IMR-90 (cell line): ENCODE results near the gene CINP. TPM values are rescaled to one million over a fixed set of nuclear protein-coding genes. Genes with fewer than 3 reads are reported as not detected.

Source experiments
- ATAC-seq: fragments of 200-7000 bp; cut with Tn5 transposase; 2 replicates; pipeline ENCODE4 v1.9.1; 2020; ENCODE audit warnings: low read depth, mild to moderate bottlenecking, moderate library complexity
- BruUV-seq: library from RNA; stranded (reverse); fragments of 400-500 nt; replicated peaks from 2 replicates; lab custom pipeline; 2021; lab: Mats Ljungman, UMichigan
- CTCF ChIA-PET: fragments of 300-600 bp; formaldehyde crosslinking; extraction: SDS; loops from one replicate; lab custom pipeline; 2021; ENCODE audit warnings: antibody characterized with exemption; lab: Yijun Ruan, JAX
- POLR2A ChIA-PET: fragments of 300-600 bp; sonication (Branson Sonifier 250); formaldehyde crosslinking; loops from one replicate; lab custom pipeline; 2022; ENCODE audit warnings: antibody characterized with exemption; ENCODE audit not compliant: unreplicated experiment; lab: Charles Lee
- DNase-seq: peaks from one replicate; pipeline ENCODE4 v3.0.0; 2013
- H2AFZ ChIP-seq: replicated peaks from 2 replicates; pipeline ENCODE3; 2013; ENCODE audit warnings: low read length, mild to moderate bottlenecking; ENCODE audit not compliant: poor library complexity
- H2AK5ac ChIP-seq: 2 replicates; pipeline ENCODE4 v1.6.1; 2013; ENCODE audit warnings: low read depth, low read length, inconsistent platforms
- H2AK9ac ChIP-seq: replicated peaks from 2 replicates; pipeline ENCODE3; 2013; ENCODE audit warnings: mild to moderate bottlenecking, low read depth, low read length, moderate library complexity; ENCODE audit not compliant: poor library complexity
- H2BK120ac ChIP-seq: 2 replicates; pipeline ENCODE4 v1.6.1; 2013; ENCODE audit warnings: low read depth, low read length, inconsistent platforms
- H2BK15ac ChIP-seq: 3 replicates; pipeline ENCODE4 v1.6.1; 2013; ENCODE audit warnings: low read depth, low read length, inconsistent platforms
- H2BK20ac ChIP-seq: 2 replicates; pipeline ENCODE4 v1.6.1; 2013; ENCODE audit warnings: low read depth, mild to moderate bottlenecking, inconsistent platforms, low read length, moderate library complexity
- H2BK5ac ChIP-seq: 2 replicates; pipeline ENCODE4 v1.6.1; 2013; ENCODE audit warnings: mild to moderate bottlenecking, low read depth, low read length, inconsistent platforms; ENCODE audit not compliant: poor library complexity, severe bottlenecking
- H3K14ac ChIP-seq: replicated peaks from 2 replicates; pipeline ENCODE4 v1.6.1; 2013; ENCODE audit warnings: low read depth, low read length, inconsistent platforms
- H3K18ac ChIP-seq: 2 replicates; pipeline ENCODE4 v1.6.1; 2013; ENCODE audit warnings: low read depth, low read length, control low read depth
- H3K23ac ChIP-seq: 2 replicates; pipeline ENCODE4 v1.6.1; 2013; ENCODE audit warnings: low read depth, low read length, inconsistent platforms
- H3K27ac ChIP-seq: 2 replicates; pipeline ENCODE4 v1.5.1; 2013; ENCODE audit warnings: mild to moderate bottlenecking, control low read depth, low read length; ENCODE audit not compliant: insufficient read depth
- H3K27me3 ChIP-seq: 2 replicates; pipeline ENCODE4 v1.6.1; 2013; ENCODE audit warnings: low read length; ENCODE audit not compliant: control insufficient read depth, insufficient read depth
- H3K36me3 ChIP-seq: 2 replicates; pipeline ENCODE4 v1.6.1; 2013; ENCODE audit warnings: low read length, mixed read lengths; ENCODE audit not compliant: control insufficient read depth, insufficient read depth
- H3K4ac ChIP-seq: 2 replicates; pipeline ENCODE4 v1.6.1; 2013; ENCODE audit warnings: low read depth, low read length, inconsistent platforms
- H3K4me1 ChIP-seq: 2 replicates; pipeline ENCODE4 v1.6.1; 2013; ENCODE audit warnings: low read length, mixed read lengths; ENCODE audit not compliant: control insufficient read depth, insufficient read depth
- H3K4me2 ChIP-seq: 2 replicates; pipeline ENCODE4 v1.6.1; 2013; ENCODE audit warnings: low read depth, mild to moderate bottlenecking, control low read depth, low read length, moderate library complexity
- H3K4me3 ChIP-seq: 2 replicates; pipeline ENCODE4 v1.5.1; 2013; ENCODE audit warnings: low read depth, mild to moderate bottlenecking, control low read depth, low read length, moderate library complexity; ENCODE audit not compliant: insufficient read depth
- H3K56ac ChIP-seq: 2 replicates; pipeline ENCODE4 v1.6.1; 2013; ENCODE audit warnings: low read length, inconsistent platforms; ENCODE audit not compliant: insufficient read depth; ENCODE audit errors: extremely low read depth
- H3K79me1 ChIP-seq, 2 experiments: 2 replicates each; pipeline ENCODE4 v1.6.1; 2013; ENCODE audit warnings: low read length in 2 of 2, inconsistent platforms in 1 of 2, low read depth in 1 of 2
- H3K9ac ChIP-seq: 2 replicates; pipeline ENCODE4 v1.6.1; 2013; ENCODE audit warnings: low read depth, low read length, control low read depth
- H3K9me1 ChIP-seq: 2 replicates; pipeline ENCODE4 v1.6.1; 2013; ENCODE audit warnings: low read length, inconsistent platforms; ENCODE audit not compliant: insufficient read depth
- H3K9me3 ChIP-seq: 2 replicates; pipeline ENCODE4 v1.6.1; 2013; ENCODE audit warnings: low read length; ENCODE audit not compliant: control insufficient read depth, insufficient read depth
- H4K20me1 ChIP-seq: 2 replicates; pipeline ENCODE4 v1.6.1; 2013; ENCODE audit warnings: low read length, inconsistent platforms; ENCODE audit not compliant: insufficient read depth
- H4K5ac ChIP-seq: 2 replicates; pipeline ENCODE4 v1.6.1; 2013; ENCODE audit warnings: mild to moderate bottlenecking, low read depth, low read length, control low read depth
- H4K8ac ChIP-seq, 2 experiments: 2 replicates each; pipeline ENCODE4 v1.6.1; 2013; ENCODE audit warnings: low read depth in 2 of 2, low read length in 2 of 2, control low read depth in 1 of 2, inconsistent platforms in 1 of 2
- H4K91ac ChIP-seq: 2 replicates; pipeline ENCODE4 v1.6.1; 2013; ENCODE audit warnings: low read depth, low read length, inconsistent platforms; ENCODE audit not compliant: insufficient read depth
- CHD1 ChIP-seq: IDR thresholded peaks from 2 replicates; pipeline ENCODE4 v1.6.1; 2012; ENCODE audit warnings: low read depth, low read length, improper control_type of control experiment
- CTCF ChIP-seq: conservative IDR thresholded peaks from 2 replicates; pipeline ENCODE4 v1.5.1; 2012; ENCODE audit warnings: mild to moderate bottlenecking, low read depth, low read length, improper control_type of control experiment
- ELK1 ChIP-seq: fragments of 150-350 bp; IDR thresholded peaks from 2 replicates; pipeline ENCODE4 v1.6.1; 2016; ENCODE audit warnings: low read depth, mild to moderate bottlenecking, low read length, moderate library complexity, borderline replicate concordance
- MAZ ChIP-seq: IDR thresholded peaks from 2 replicates; pipeline ENCODE4 v1.6.1; 2012; ENCODE audit warnings: low read depth, mild to moderate bottlenecking, low read length, improper control_type of control experiment, moderate library complexity, borderline replicate concordance
- MXI1 ChIP-seq: IDR thresholded peaks from 2 replicates; pipeline ENCODE4 v1.6.1; 2012; ENCODE audit warnings: low read depth, mild to moderate bottlenecking, low read length, moderate library complexity, borderline replicate concordance
- POLR2A ChIP-seq: IDR thresholded peaks from 2 replicates; pipeline ENCODE4 v1.6.1; 2012; ENCODE audit warnings: mild to moderate bottlenecking, low read depth, low read length
- RCOR1 ChIP-seq: IDR thresholded peaks from 2 replicates; pipeline ENCODE4 v1.6.1; 2012; ENCODE audit warnings: mild to moderate bottlenecking, low read length, improper control_type of control experiment; ENCODE audit not compliant: insufficient replicate concordance
- SMC3 ChIP-seq: fragments of 150-350 bp; IDR thresholded peaks from 2 replicates; pipeline ENCODE4 v1.6.1; 2016; ENCODE audit warnings: low read depth, mild to moderate bottlenecking, antibody characterized with exemption, low read length, moderate library complexity
- dilution Hi-C: fragments of 300-500 bp; cut with HindIII; formaldehyde crosslinking; loops from one replicate; pipeline ENCODE4 v1.14.3; 2018; ENCODE audit warnings: low sequenced_read_pairs; ENCODE audit not compliant: unreplicated experiment
- in situ Hi-C: fragments of 300-500 bp; cut with MboI; formaldehyde crosslinking; loops from 3 replicates; pipeline ENCODE4 v1.14.3; 2019; ENCODE audit warnings: low sequenced_read_pairs, inconsistent platforms, mixed read lengths
- intact Hi-C: fragments of 100-400 bp; cut with micrococcal nuclease; formaldehyde crosslinking; loops from 2 replicates; pipeline ENCODE4 v1.10.0; 2022
- polyA plus RNA-seq, 3 experiments: library from polyadenylated mRNA; depleted of rRNA; stranded (reverse); fragments of >200 nt; gene quantifications; 2 replicates each; pipeline ENCODE4 v1.2.3, GENCODE V29; 2012; ENCODE audit warnings: low replicate concordance in 1 of 3
- total RNA-seq: library from RNA; depleted of rRNA; stranded (reverse); fragments of >200 nt; gene quantifications from 2 replicates; pipeline ENCODE4 v1.2.3, GENCODE V29; 2012

The CINP gene
- total and polyA plus RNA-seq, 2 of the 4 experiments (the other 2 are of a cell fraction), result 41.9 to 56.4 TPM

- intact Hi-C loops, result no loop called here
- ATAC-seq, result no peak
- dilution Hi-C loops, result no loop called here
- no peak overlapping the region for H3K56ac ChIP-seq
- H2BK15ac ChIP-seq, result no peak overlapping the region
- peaks cover 13% of the 10 kb centered on the region for H3K36me3 ChIP-seq
- H4K91ac ChIP-seq, result no peak overlapping the region
- H2AK5ac ChIP-seq, result no peak overlapping the region
- H3K9me3 ChIP-seq, result no peaks in the 10 kb centered on the region
- H3K27ac ChIP-seq, result no peak overlapping the region
- H3K23ac ChIP-seq, result no peak overlapping the region
- H2BK5ac ChIP-seq, result no peak overlapping the region
- H4K5ac ChIP-seq, result no peak overlapping the region
- peaks cover 9% of the 10 kb centered on the region for H3K9me1 ChIP-seq
- H3K27me3 ChIP-seq, result no peaks in the 10 kb centered on the region
- H2AK9ac ChIP-seq, result no peak overlapping the region
- H3K4me1 ChIP-seq, result no peaks in the 10 kb centered on the region
- no peak overlapping the region for H2BK20ac ChIP-seq
- H4K20me1 ChIP-seq, result peaks cover 9% of the 10 kb centered on the region; the same call in 1 of the 2 replicates
- DNase-seq, result no peak
- no peak overlapping the region for H3K14ac ChIP-seq
- H3K79me1 ChIP-seq, result peaks cover 12 to 38% of the 10 kb centered on the region in 2 experiments; a peak in 3 of 4 replicates
- no peak overlapping the region for H3K4me2 ChIP-seq
- no peak overlapping the region for H3K18ac ChIP-seq
- no peak overlapping the region for H2BK120ac ChIP-seq
- in situ Hi-C loops, result no loop called here
- BruUV-seq, result no TSS peak
- no peak overlapping the region for H3K9ac ChIP-seq
- CTCF ChIA-PET, result interaction anchor here (0.8 kb wide), 1 partner anchor 9 kb away, joined by 4 read pairs; no protein-coding TSS in a partner anchor
- H4K8ac ChIP-seq, result no peak overlapping the region
- POLR2A ChIA-PET, result no interaction called here
- TF ChIP-seq CHD1 (no peak), ELK1 (no peak), CTCF (no peak), MAZ (no peak), SMC3 (no peak), POLR2A (no peak), MXI1 (no peak), RCOR1 (no peak)
- no peak overlapping the region for H3K4ac ChIP-seq
- H3K4me3 ChIP-seq, result no peak overlapping the region
- no peak overlapping the region for H2AFZ ChIP-seq
Measured at GRCh38 chr14:102377696-102378095, 15.0 kb upstream of the CINP start.
